ENCODE data around the gene CFAP221. TPM values are rescaled to one million over a fixed set of nuclear protein-coding genes. Genes with fewer than 3 reads are reported as not detected.
A peak's percentile ranks its signal among the peaks of the same experiment; 100 is the strongest.

CFAP221 gene
- total and polyA plus RNA-seq, 2 donors (not counting 3 experiments of a cell fraction or from before 2014, with no cell fraction given): 0.06 TPM; not detected in 1

GRCh38 chr2:119523383-119523951, 20.8 kb upstream of the CFAP221 start:
- Histone ChIP-seq H4K20me1 (replicated peaks; ENCODE audit: control insufficient read depth, extremely low read depth, insufficient read depth, low read length) (no peaks in the 10 kb centered on the region), H3K79me2 (ENCODE audit: control insufficient read depth, insufficient read depth, low read length) (no peaks in the 10 kb centered on the region), H3K4me1 (ENCODE audit: control insufficient read depth, extremely low read depth, insufficient read depth, low read length) (no peaks in the 10 kb centered on the region), H2AFZ (ENCODE audit: low read depth, low read length) (no peak overlapping the region), H3K9me1 (replicated peaks; ENCODE audit: control insufficient read depth, extremely low read depth, insufficient read depth, low read length) (no peaks in the 10 kb centered on the region), H3K4me2 (ENCODE audit: insufficient read depth, low read length) (no peak overlapping the region), H3K9me3 (replicated peaks; ENCODE audit: control insufficient read depth, insufficient read depth, low read length) (no peaks in the 10 kb centered on the region), H3K27me3 (ENCODE audit: control insufficient read depth in 2 of 2, insufficient read depth in 2 of 2, low read length in 2 of 2) (peaks cover 37 to 55% of the 10 kb centered on the region in 2 experiments), H3K27ac (ENCODE audit: insufficient read depth, low read depth, low read length) (no peak overlapping the region), H3K9ac (replicated peaks; ENCODE audit: extremely low read depth, insufficient read depth, low read length) (no peak overlapping the region), H3K4me3 (replicated peaks in 1 of 3; ENCODE audit: insufficient read depth in 1 of 3, low read depth in 1 of 3, low read length in 3 of 3) (no peak overlapping the region), H3K36me3 (ENCODE audit: control insufficient read depth in 2 of 2, extremely low read depth in 1 of 2, insufficient read depth in 2 of 2, low read length in 2 of 2) (no peaks in the 10 kb centered on the region)
- dilution Hi-C loops (cut with MboI; ENCODE audit: extremely low pct_ligation_motif_present, low sequenced_read_pairs) (no loop called here), intact Hi-C loops (cut with micrococcal nuclease) (no loop called here)
- TF ChIP-seq MAX (IDR thresholded peaks at IDR 0.05; ENCODE audit: insufficient read depth, insufficient read length) (no peak), POLR2A (IDR thresholded peaks at IDR 0.05; ENCODE audit: low read depth, low read length) (no peak), JUN (IDR thresholded peaks at IDR 0.05; ENCODE audit: borderline replicate concordance, insufficient read depth, insufficient read length, low read depth) (no peak), FOS (IDR thresholded peaks at IDR 0.05; ENCODE audit: borderline replicate concordance, insufficient read depth, low read length) (no peak)
- no peak for DNase-seq (ENCODE audit: low read depth, low spot score)
- ChIA-PET CTCF (interaction anchor here (1.6 kb wide), 1 partner anchor 10 kb away, joined by 7 read pairs; no protein-coding TSS in a partner anchor), POLR2A (no interaction called here)
- no TSS peak for BruUV-seq (replicated peaks)
- no peak for FAIRE-seq

- Histone ChIP-seq H4K20me1 (replicated peaks; ENCODE audit: control insufficient read depth, extremely low read depth, insufficient read depth, low read length) (no peaks in the 10 kb centered on the region), H3K9ac (replicated peaks; ENCODE audit: extremely low read depth, insufficient read depth, low read length) (no peak within 1 kb of the TSS), H3K4me1 (ENCODE audit: control insufficient read depth, extremely low read depth, insufficient read depth, low read length) (no peaks in the 10 kb centered on the region), H3K36me3 (ENCODE audit: control insufficient read depth in 2 of 2, extremely low read depth in 1 of 2, insufficient read depth in 2 of 2, low read length in 2 of 2) (no peaks in the 10 kb centered on the region), H3K4me2 (ENCODE audit: insufficient read depth, low read length) (no peak within 1 kb of the TSS), H3K4me3 (replicated peaks in 1 of 3; ENCODE audit: insufficient read depth in 1 of 3, low read depth in 1 of 3, low read length in 3 of 3) (no peak within 1 kb of the TSS), H2AFZ (ENCODE audit: low read depth, low read length) (no peak within 1 kb of the TSS), H3K27ac (ENCODE audit: insufficient read depth, low read depth, low read length) (no peak within 1 kb of the TSS), H3K9me3 (replicated peaks; ENCODE audit: control insufficient read depth, insufficient read depth, low read length) (no peaks in the 10 kb centered on the region), H3K79me2 (ENCODE audit: control insufficient read depth, insufficient read depth, low read length) (no peaks in the 10 kb centered on the region), H3K27me3 (ENCODE audit: control insufficient read depth in 2 of 2, insufficient read depth in 2 of 2, low read length in 2 of 2) (peaks cover 37 to 57% of the 10 kb centered on the region in 2 experiments), H3K9me1 (replicated peaks; ENCODE audit: control insufficient read depth, extremely low read depth, insufficient read depth, low read length) (no peaks in the 10 kb centered on the region)
- DNase-seq (ENCODE audit: low read depth, low spot score): no peak
- no TSS peak for BruUV-seq (replicated peaks)
- dilution Hi-C loops (cut with MboI; ENCODE audit: extremely low pct_ligation_motif_present, low sequenced_read_pairs): no loop called here
- POLR2A ChIA-PET: no interaction called here
- peak; percentile 49 for TF ChIP-seq EZH2 (IDR thresholded peaks at IDR 0.05; ENCODE audit: borderline replicate concordance, low read depth, low read length, severe bottlenecking)
- no peak for TF ChIP-seq MYC (IDR thresholded peaks at IDR 0.05; ENCODE audit: low read depth, low read length)
- intact Hi-C loops (cut with micrococcal nuclease): no loop called here
- FAIRE-seq: no peak
- CTCF ChIA-PET: interaction anchor here (1.6 kb wide), 1 partner anchor 9 kb away, joined by 7 read pairs; no protein-coding TSS in a partner anchor
These were observed 20.1 kb upstream of the CFAP221 start, which contains the start of gene SCTR for GRCh38 chr2:119523952-119524694. TSS of gene SCTR (minus strand) at chr2:119524483. CDS start at chr2:119524226, 257 bp downstream.

Measured in endothelial cell of umbilical vein (primary cell).